Measurements from ENCODE around the gene PHLDA1.

GRCh38 chr12:75976913-75977312, 54.7 kb downstream of the PHLDA1 start:
- no peak for TF ChIP-seq POLR2AphosphoS5 (IDR thresholded peaks at IDR 0.05; ENCODE audit: low read depth, low read length)
- no peak for TF ChIP-seq POLR2A (IDR thresholded peaks at IDR 0.05; ENCODE audit: low read depth, low read length)

Measured in GM12892 (cell line).